GM12874 (cell line): ENCODE measurements around the gene DIAPH2.

Experiments used
- TF ChIP-seq, protein P1 (sequence below): IDR thresholded peaks from 2 replicates; pipeline ENCODE4 v1.5.1; 2011; ENCODE audit warnings: low read depth, mild to moderate bottlenecking, control low read depth, low read length, moderate library complexity; ENCODE audit not compliant: insufficient read depth

DIAPH2 gene

DNA sequence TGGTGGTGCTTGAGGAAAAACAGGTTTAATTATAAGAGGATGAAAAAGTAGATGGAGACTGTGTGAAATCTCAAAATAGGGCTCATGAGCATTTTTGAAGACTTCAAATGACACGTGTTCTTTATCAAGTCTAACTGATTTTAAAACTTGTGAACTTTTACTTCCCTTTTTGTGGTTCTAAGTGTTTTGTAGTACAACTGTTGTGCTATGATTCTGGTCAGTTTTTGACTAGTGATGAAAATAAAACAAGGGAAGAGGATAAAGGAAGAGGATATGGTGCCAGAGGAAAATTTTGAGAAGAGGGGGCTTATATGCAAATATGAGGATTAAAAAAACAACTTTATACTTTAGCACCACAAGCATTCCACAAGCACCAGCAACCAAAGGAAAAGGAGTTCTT is 843.1 kb downstream of the DIAPH2 start:
- TF ChIP-seq, protein P1, sequence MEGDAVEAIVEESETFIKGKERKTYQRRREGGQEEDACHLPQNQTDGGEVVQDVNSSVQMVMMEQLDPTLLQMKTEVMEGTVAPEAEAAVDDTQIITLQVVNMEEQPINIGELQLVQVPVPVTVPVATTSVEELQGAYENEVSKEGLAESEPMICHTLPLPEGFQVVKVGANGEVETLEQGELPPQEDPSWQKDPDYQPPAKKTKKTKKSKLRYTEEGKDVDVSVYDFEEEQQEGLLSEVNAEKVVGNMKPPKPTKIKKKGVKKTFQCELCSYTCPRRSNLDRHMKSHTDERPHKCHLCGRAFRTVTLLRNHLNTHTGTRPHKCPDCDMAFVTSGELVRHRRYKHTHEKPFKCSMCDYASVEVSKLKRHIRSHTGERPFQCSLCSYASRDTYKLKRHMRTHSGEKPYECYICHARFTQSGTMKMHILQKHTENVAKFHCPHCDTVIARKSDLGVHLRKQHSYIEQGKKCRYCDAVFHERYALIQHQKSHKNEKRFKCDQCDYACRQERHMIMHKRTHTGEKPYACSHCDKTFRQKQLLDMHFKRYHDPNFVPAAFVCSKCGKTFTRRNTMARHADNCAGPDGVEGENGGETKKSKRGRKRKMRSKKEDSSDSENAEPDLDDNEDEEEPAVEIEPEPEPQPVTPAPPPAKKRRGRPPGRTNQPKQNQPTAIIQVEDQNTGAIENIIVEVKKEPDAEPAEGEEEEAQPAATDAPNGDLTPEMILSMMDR: no peak

DNA sequence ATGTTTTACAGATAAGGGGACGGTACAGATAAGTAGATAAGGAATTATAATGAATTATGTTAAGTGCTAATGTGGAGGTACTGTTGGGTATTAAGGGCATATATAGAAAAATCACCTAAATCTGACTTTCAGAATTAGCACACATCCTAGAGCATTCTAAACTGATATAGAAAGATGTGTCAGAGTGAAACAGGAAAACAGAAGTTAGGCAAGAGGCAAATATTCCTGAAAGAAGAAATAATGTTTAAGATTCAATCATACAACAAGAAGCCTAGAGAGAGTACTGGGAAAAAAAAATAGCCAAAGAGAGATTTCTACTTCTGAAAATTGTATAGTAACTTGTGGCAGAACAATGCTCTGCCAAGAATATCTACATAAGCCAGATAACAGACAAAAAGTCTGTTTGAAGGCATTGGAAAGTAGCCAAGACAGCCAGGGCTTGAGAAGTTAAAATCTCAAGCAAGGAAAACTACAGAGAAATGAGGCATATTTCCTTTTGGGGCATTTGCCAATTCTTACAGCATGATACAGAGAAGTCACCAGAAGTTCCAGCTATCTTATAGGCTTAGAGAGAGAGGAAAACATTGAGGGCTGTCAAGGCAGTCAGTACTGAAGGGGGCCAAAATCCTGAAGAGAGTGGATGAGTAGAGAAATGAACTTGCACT is 845.0 kb downstream of the DIAPH2 start:
- TF ChIP-seq, protein P1: no peak

- TF ChIP-seq, protein P1: no peak
These were observed 847.2 kb downstream of the DIAPH2 start for GRCh38 chrX:97531825-97532224.

DNA sequence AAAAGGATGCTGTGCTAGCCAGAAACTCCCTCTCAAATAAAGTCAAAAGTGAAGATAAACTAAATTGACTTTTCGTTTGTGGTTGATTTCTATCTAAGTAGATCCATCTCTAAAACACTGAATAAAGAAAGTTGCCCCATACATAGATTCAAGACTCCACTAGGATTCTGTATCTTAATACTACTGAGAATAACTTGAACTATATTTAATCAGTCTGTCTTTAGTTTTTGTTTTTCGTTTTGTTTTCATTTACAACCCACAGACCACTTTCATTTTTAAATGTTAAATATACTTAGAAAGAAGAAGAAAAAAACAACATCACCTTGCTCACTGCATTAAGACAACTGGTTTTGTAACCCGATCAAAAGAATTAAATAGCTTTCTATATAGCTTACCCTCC is 854.1 kb downstream of the DIAPH2 start:
- TF ChIP-seq, protein P1: no peak

- TF ChIP-seq, protein P1: no peak
These were observed 855.4 kb downstream of the DIAPH2 start for GRCh38 chrX:97539970-97540519.

GRCh38 chrX:97547877-97548578 is 863.4 kb downstream of the DIAPH2 start:
- TF ChIP-seq, protein P1: no peak

DNA sequence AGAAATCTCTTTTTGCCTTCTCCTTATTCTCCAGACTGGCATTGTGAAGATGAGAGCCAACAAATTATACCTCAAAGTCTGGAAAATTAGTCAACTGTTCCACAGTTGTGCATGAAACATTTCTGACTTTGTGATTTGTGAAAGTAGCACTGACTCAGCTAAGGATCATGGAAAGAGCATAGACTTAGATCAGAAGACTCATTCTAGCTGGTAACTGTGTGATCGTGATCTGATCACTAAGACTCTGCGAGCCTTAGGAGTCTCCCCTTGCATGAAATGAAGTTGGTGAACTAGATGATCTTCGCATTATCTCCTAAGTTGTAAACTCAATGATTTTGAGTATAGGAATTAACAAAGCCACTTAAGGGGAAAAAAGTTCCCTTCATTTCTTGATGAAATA is 867.2 kb downstream of the DIAPH2 start:
- TF ChIP-seq, protein P1: no peak
